B cell (primary cell): Measurements from ENCODE around the gene HSDL2. TPM values are rescaled to one million over a fixed set of nuclear protein-coding genes. Genes with fewer than 3 reads are reported as not detected.

Experiments
- ATAC-seq: fragments of 200-7000 bp; cut with Tn5 transposase; one replicate; pipeline ENCODE4 v1.10.0; 2021; ENCODE audit warnings: low read depth, mild to moderate bottlenecking, moderate number of reproducible peaks, moderate library complexity
- CTCF ChIA-PET: fragments of 350-600 bp; sonication (Branson Sonifier 250); formaldehyde crosslinking; loops from one replicate; lab custom pipeline; 2021; ENCODE audit warnings: antibody characterized with exemption, inconsistent platforms; lab: Charles Lee
- POLR2A ChIA-PET: fragments of 350-600 bp; sonication (Branson Sonifier 250); formaldehyde crosslinking; loops from one replicate; lab custom pipeline; 2021; ENCODE audit warnings: antibody characterized with exemption; lab: Charles Lee
- DNase-seq: peaks from one replicate; pipeline ENCODE4 v3.0.0; 2013
- H2AFZ ChIP-seq: 2 replicates; pipeline ENCODE4 v1.6.1; 2012; ENCODE audit warnings: mild to moderate bottlenecking, low read depth, low read length; ENCODE audit not compliant: insufficient read depth, poor library complexity, severe bottlenecking
- H3K27ac ChIP-seq, 2 donors: 1 replicate in 1 of 2; 2 replicates in 1 of 2; pipeline ENCODE4 v1.5.1; 2012 to 2013; ENCODE audit warnings: low read length in 2 of 2, mild to moderate bottlenecking in 2 of 2, moderate library complexity in 1 of 2
- H3K27me3 ChIP-seq, 4 experiments: fragments of 200-600 bp in 1 of 4; sonication (generic) in 1 of 4; replicated peaks in 1 of 4; 1 replicate in 2 of 4; 2 replicates in 2 of 4; pipeline versions ENCODE4 v1.6.1 to v1.7.0; 2013 to 2016; ENCODE audit warnings: low read length in 3 of 4, mild to moderate bottlenecking in 2 of 4, mixed read lengths in 1 of 4, moderate library complexity in 1 of 4; ENCODE audit not compliant: insufficient read depth in 4 of 4, control insufficient read depth in 3 of 4; ENCODE audit errors: control extremely low read depth in 1 of 4
- H3K36me3 ChIP-seq, 2 experiments: replicated peaks in 1 of 2; 1 replicate in 1 of 2; 2 replicates in 1 of 2; pipeline versions ENCODE4 v1.6.1 to v1.7.1; 2013; ENCODE audit warnings: low read length in 1 of 2; ENCODE audit not compliant: insufficient read depth in 2 of 2, control insufficient read depth in 1 of 2; ENCODE audit errors: control extremely low read depth in 1 of 2, extremely low read depth in 1 of 2
- H3K4me1 ChIP-seq, 2 donors: fragments of 200-600 bp in 1 of 2; sonication (generic) in 1 of 2; 1 replicate in 1 of 2; 2 replicates in 1 of 2; pipeline versions ENCODE4 v1.5.1 to v1.6.1; 2013 to 2017; ENCODE audit warnings: low read length in 2 of 2; ENCODE audit not compliant: control insufficient read depth in 2 of 2, insufficient read depth in 2 of 2
- H3K4me2 ChIP-seq: replicated peaks from 2 replicates; pipeline ENCODE3; 2012; ENCODE audit warnings: mild to moderate bottlenecking, low read depth, low read length; ENCODE audit not compliant: poor library complexity, severe bottlenecking
- H3K4me3 ChIP-seq, 5 experiments: fragments of 200-600 bp in 1 of 5; sonication (generic) in 1 of 5; 1 replicate in 3 of 5; 2 replicates in 2 of 5; pipeline versions ENCODE4 v1.5.1 to v1.7.0; 2011 to 2016; ENCODE audit warnings: low read length in 4 of 5, mild to moderate bottlenecking in 4 of 5, low read depth in 2 of 5, control low read depth in 1 of 5, moderate library complexity in 1 of 5; ENCODE audit not compliant: insufficient read depth in 1 of 5; ENCODE audit errors: control extremely low read depth in 1 of 5, extremely low read depth in 1 of 5
- H3K79me2 ChIP-seq: fragments of 200-600 bp; sonication (generic); one replicate; pipeline ENCODE4 v1.6.0; 2016; ENCODE audit warnings: low read length; ENCODE audit not compliant: control insufficient read depth, insufficient read depth
- H3K9ac ChIP-seq: fragments of 200-600 bp; sonication (generic); 2 replicates; pipeline ENCODE4 v1.6.1; 2017; ENCODE audit warnings: mild to moderate bottlenecking, low read length, moderate library complexity
- H3K9me3 ChIP-seq, 3 donors: one replicate each; pipeline versions ENCODE4 v1.6.1 to v1.7.1; 2013; ENCODE audit warnings: low read length in 2 of 3; ENCODE audit not compliant: control insufficient read depth in 2 of 3, insufficient read depth in 1 of 3; ENCODE audit errors: control extremely low read depth in 1 of 3
- H4K20me1 ChIP-seq: 2 replicates; pipeline ENCODE4 v1.6.0; 2012; ENCODE audit warnings: mild to moderate bottlenecking, low read length; ENCODE audit not compliant: insufficient read depth, control insufficient read depth, poor library complexity, severe bottlenecking
- H3K27ac Mint-ChIP-seq: one replicate; pipeline ENCODE4 v1.8.0; 2021; ENCODE audit warnings: mixed read lengths
- H3K27me3 Mint-ChIP-seq: one replicate; pipeline ENCODE4 v1.8.0; 2021; ENCODE audit warnings: mixed read lengths
- H3K4me1 Mint-ChIP-seq: one replicate; pipeline ENCODE4 v1.8.0; 2021; ENCODE audit warnings: mixed read lengths
- H3K4me3 Mint-ChIP-seq: one replicate; pipeline ENCODE4 v1.8.0; 2021; ENCODE audit warnings: mixed read lengths
- H3K9me3 Mint-ChIP-seq: one replicate; pipeline ENCODE4 v1.8.0; 2022; ENCODE audit warnings: mixed read lengths; ENCODE audit not compliant: insufficient read depth
- CTCF ChIP-seq: fragments of 200-600 bp; IDR thresholded peaks from one replicate; pipeline ENCODE4 v1.8.0; 2022; ENCODE audit warnings: antibody characterized with exemption, mild to moderate bottlenecking
- EZH2 ChIP-seq: IDR thresholded peaks from 2 replicates; pipeline ENCODE4 v1.6.1; 2012; ENCODE audit warnings: borderline replicate concordance, low read depth, mild to moderate bottlenecking, moderate library complexity, low read length; ENCODE audit not compliant: insufficient read depth, poor library complexity, severe bottlenecking
- WGBS: methylation state at CpG from one replicate; pipeline ENCODE4 v1.1.5; 2013; ENCODE audit warnings: missing lambda C conversion rate; ENCODE audit not compliant: insufficient coverage; 5-methylcytosine and 5-hydroxymethylcytosine counted together
- intact Hi-C: fragments of 100-400 bp; cut with micrococcal nuclease; formaldehyde crosslinking; loops from one replicate; pipeline ENCODE4 v1.10.0; 2022
- polyA plus RNA-seq: library from polyadenylated mRNA; depleted of rRNA; stranded (reverse); fragments of >200 nt; gene quantifications from 2 replicates; pipeline ENCODE4 v1.2.3, GENCODE V29; 2012
- total RNA-seq, 2 donors: library from RNA; stranded (reverse); fragments of 120-200 nt in 1 of 2; gene quantifications; 1 replicate in 1 of 2; 2 replicates in 1 of 2; pipeline versions ENCODE4 v1.2.3 to v1.2.4, GENCODE V29; 2013 to 2022

The HSDL2 gene
- total and polyA plus RNA-seq, 2 donors (not counting 1 experiment from before 2014, with no cell fraction given): 5.8 to 11.7 TPM

- Histone ChIP-seq H3K9me3 (no peaks in the 10 kb centered on the region), H3K36me3 (no peaks in the 10 kb centered on the region), H3K9ac (peak within 1 kb of the TSS; percentile 97), H3K27me3 (no peaks in the 10 kb centered on the region), H3K4me3 (peak within 1 kb of the TSS; percentile 71 to 93 (median 90)), H3K4me2 (peak within 1 kb of the TSS; percentile 85), H3K79me2 (peaks cover 51% of the 10 kb centered on the region), H3K27ac (peak within 1 kb of the TSS; percentile 89 to 97), H3K4me1 (peaks cover 21 to 31% of the 10 kb centered on the region in 2 donors), H4K20me1 (peaks cover 17% of the 10 kb centered on the region), H2AFZ (peak within 1 kb of the TSS; percentile 92)
- intact Hi-C loops: loop anchor here (1.0 to 10.0 kb wide), 8 partner anchors 9 to 889 kb away; partner anchors contain the start of genes FKBP15, INIP, KIAA1958 and SLC31A1
- peak within 1 kb of the TSS; percentile 99 for H3K27ac Mint-ChIP-seq
- POLR2A ChIA-PET: interaction anchor here (0.6 to 2.4 kb wide), 8 partner anchors 46 to 702 kb away, joined by 3 to 13 read pairs (median 6); partner anchors contain the start of genes DNAJC25, HSDL2, KIAA1958 and UGCG
- no peaks in the 10 kb centered on the region for H3K27me3 Mint-ChIP-seq
- DNase-seq (peak; percentile 90), ATAC-seq (peak; percentile 52)
- CTCF ChIA-PET: interaction anchor here (0.9 to 5.5 kb wide), 4 partner anchors 47 to 258 kb away, joined by 4 to 31 read pairs (median 6); partner anchors contain the start of gene HSDL2
- peaks cover 42% of the 10 kb centered on the region for H3K4me1 Mint-ChIP-seq
- under 1% methylated on average over 83 of the region's 90 CpGs for WGBS
- H3K9me3 Mint-ChIP-seq: no peaks in the 10 kb centered on the region
- H3K4me3 Mint-ChIP-seq: peak within 1 kb of the TSS; percentile 98
- TF ChIP-seq EZH2: no peak
- TF ChIP-seq CTCF: no peak
These were observed 46.8 kb upstream of the HSDL2 start, which contains the start of gene PTBP3 for GRCh38 chr9:112332977-112333638. Gene PTBP3 (minus strand): TSS chr9:112333619. CDS start chr9:112297865, 35,754 bp downstream.
